Psoas muscle (tissue), 8 donors: ENCODE measurements around the gene BRIP1. TPM values are rescaled to one million over a fixed set of nuclear protein-coding genes. Genes with fewer than 3 reads are reported as not detected.
"Not testable (repeated sequence)": the region's sequence is repeated elsewhere in the genome, so short reads cannot be mapped to it uniquely, and the experiment has no call there.

ENCODE experiments used
- ATAC-seq, 4 donors: fragments of 200-7000 bp; cut with Tn5 transposase; one replicate each; pipeline ENCODE4 v1.9.1; 2020; ENCODE audit warnings: moderate library complexity in 3 of 4, mild to moderate bottlenecking in 2 of 4
- DNase-seq, 2 donors: peaks; one replicate each; pipeline ENCODE4 v3.0.0-alpha.2; 2020
- H3K27ac ChIP-seq: fragments of 200-600 bp; one replicate; pipeline ENCODE4 v1.8.0; 2022
- H3K27me3 ChIP-seq, 3 donors: fragments of 200-600 bp in 1 of 3; one replicate each; pipeline versions ENCODE4 v1.6.1 to v1.8.0; 2013 to 2022; ENCODE audit warnings: low read length in 2 of 3, mild to moderate bottlenecking in 2 of 3, moderate library complexity in 1 of 3; ENCODE audit not compliant: insufficient read depth in 3 of 3
- H3K36me3 ChIP-seq, 2 donors: fragments of 200-600 bp in 1 of 2; one replicate each; pipeline versions ENCODE4 v1.6.1 to v1.8.0; 2013 to 2022; ENCODE audit warnings: low read depth in 1 of 2, mild to moderate bottlenecking in 1 of 2, moderate library complexity in 1 of 2; ENCODE audit not compliant: insufficient read depth in 1 of 2
- H3K4me1 ChIP-seq: fragments of 200-600 bp; one replicate; pipeline ENCODE4 v1.8.0; 2022
- H3K4me3 ChIP-seq: fragments of 200-600 bp; one replicate; pipeline ENCODE4 v1.8.0; 2022; ENCODE audit warnings: mild to moderate bottlenecking
- H3K9me3 ChIP-seq: fragments of 200-600 bp; one replicate; pipeline ENCODE4 v1.8.0; 2022
- CTCF ChIP-seq: fragments of 200-600 bp; IDR thresholded peaks from one replicate; pipeline ENCODE4 v1.8.0; 2022; ENCODE audit warnings: antibody characterized with exemption
- WGBS, 3 donors: extraction: QIAGEN DNeasy Blood & Tissue Kit; methylation state at CpG; one replicate each; pipeline versions ENCODE4 v1.1.6 to v1.1.7; 2013; 5-methylcytosine and 5-hydroxymethylcytosine counted together
- intact Hi-C, 2 donors: fragments of 100-400 bp; cut with DNase I; formaldehyde crosslinking; loops; one replicate each; pipeline versions ENCODE4 v1.11.0 to v1.14.2; 2022
- polyA plus RNA-seq, 3 donors: library from polyadenylated mRNA; stranded (reverse); fragments of 200-250 nt; gene quantifications; one replicate each; pipeline ENCODE4 v1.2.3, GENCODE V29; 2013
- total RNA-seq, 4 donors: library from RNA; stranded (reverse); fragmentation: NEBNext Ultra II Directional in 2 of 4; extraction: Animal tissue kit (Norgen Biotek cat#: 25700) in 2 of 4; gene quantifications; one replicate each; pipeline versions ENCODE4 v1.2.1 to v1.2.4, GENCODE V29; 2021 to 2023
- donor health status: healthy with polysubstance abuse.
- donor health status: DM: no; HTN: no; CAD: no; lungs with moderate emphysema.
- donor health status: Bipolar disorder and iron deficiency.
- donor health status: healthy.
- donor health status: DM: yes; HTN: yes; CAD: no.
- donor health status: DM: no; HTN: no; CAD: no.
- donor health status: DM: no; HTN: no; CAD: no.
- donor health status: DM: yes; HTN: yes; CAD: no.

Gene BRIP1
- total and polyA plus RNA-seq, 7 donors, result 0.03 to 0.40 (median 0.19) TPM; not detected in 1

GRCh38 chr17:61670691-61671090 lies 192.6 kb downstream of the BRIP1 start:
- WGBS, 3 donors, result 81 to 88% (median 85%) methylated on average over 2 of the region's 2 CpGs

GRCh38 chr17:61669522-61669921 lies 193.8 kb downstream of the BRIP1 start:
- Histone ChIP-seq H3K9me3 (no peaks in the 10 kb centered on the region), H3K36me3 (no peaks in the 10 kb centered on the region), H3K27me3 (no peaks in the 10 kb centered on the region), H3K27ac (no peak overlapping the region), H3K4me3 (no peak overlapping the region), H3K4me1 (no peaks in the 10 kb centered on the region)
- no peak for TF ChIP-seq CTCF
- no peak for DNase-seq
- no peak for ATAC-seq
- intact Hi-C loops, result no loop called here

More at GRCh38 chr17:61670691-61671090, 192.6 kb downstream of the BRIP1 start:
- no peak for TF ChIP-seq CTCF
- Histone ChIP-seq H3K27ac (no peak overlapping the region), H3K36me3 (no peaks in the 10 kb centered on the region), H3K27me3 (no peaks in the 10 kb centered on the region), H3K4me1 (no peaks in the 10 kb centered on the region), H3K9me3 (no peaks in the 10 kb centered on the region), H3K4me3 (no peak overlapping the region)
- ATAC-seq (no peak), DNase-seq (no peak)
- intact Hi-C loops, result no loop called here

- no peaks in the 10 kb centered on the region for H3K36me3 ChIP-seq
- no peak overlapping the region for H3K27ac ChIP-seq
- 80 to 89% (median 83%) methylated on average over 3 of the region's 3 CpGs for WGBS, 3 donors
- no peaks in the 10 kb centered on the region for H3K27me3 ChIP-seq
- no peaks in the 10 kb centered on the region for H3K4me1 ChIP-seq
- intact Hi-C loops, result no loop called here
- ATAC-seq, result no peak
- DNase-seq, result no peak
- no peak for TF ChIP-seq CTCF
- H3K4me3 ChIP-seq, result no peak overlapping the region
- H3K9me3 ChIP-seq, result no peaks in the 10 kb centered on the region
Observed at GRCh38 chr17:61668486-61668885, 194.8 kb downstream of the BRIP1 start.

- intact Hi-C loops, DNase-seq: not testable (repeated sequence)
- 96 to 98% (median 98%) methylated on average over 4 of the region's 5 CpGs for WGBS, 3 donors
Observed at GRCh38 chr17:61666406-61667088, 196.8 kb downstream of the BRIP1 start.

GRCh38 chr17:61663310-61663709 lies 200.0 kb downstream of the BRIP1 start:
- intact Hi-C loops, result no loop called here
- no peak for DNase-seq
- Histone ChIP-seq H3K4me3 (no peak overlapping the region), H3K27ac (no peak overlapping the region), H3K27me3 (no peaks in the 10 kb centered on the region), H3K9me3 (no peaks in the 10 kb centered on the region), H3K36me3 (no peaks in the 10 kb centered on the region), H3K4me1 (no peaks in the 10 kb centered on the region)
- no peak for TF ChIP-seq CTCF
- WGBS, 3 donors, result 59 to 80% (median 65%) methylated on average over 4 of the region's 4 CpGs
- ATAC-seq, result no peak

More at GRCh38 chr17:61666406-61667088, 196.8 kb downstream of the BRIP1 start:
- H3K27me3 ChIP-seq, H3K4me3 ChIP-seq, H3K36me3 ChIP-seq, H3K4me1 ChIP-seq, H3K9me3 ChIP-seq, ATAC-seq, H3K27ac ChIP-seq: not testable (repeated sequence)
